ENCODE measurements around the gene VSTM4.

VSTM4 gene

DNA sequence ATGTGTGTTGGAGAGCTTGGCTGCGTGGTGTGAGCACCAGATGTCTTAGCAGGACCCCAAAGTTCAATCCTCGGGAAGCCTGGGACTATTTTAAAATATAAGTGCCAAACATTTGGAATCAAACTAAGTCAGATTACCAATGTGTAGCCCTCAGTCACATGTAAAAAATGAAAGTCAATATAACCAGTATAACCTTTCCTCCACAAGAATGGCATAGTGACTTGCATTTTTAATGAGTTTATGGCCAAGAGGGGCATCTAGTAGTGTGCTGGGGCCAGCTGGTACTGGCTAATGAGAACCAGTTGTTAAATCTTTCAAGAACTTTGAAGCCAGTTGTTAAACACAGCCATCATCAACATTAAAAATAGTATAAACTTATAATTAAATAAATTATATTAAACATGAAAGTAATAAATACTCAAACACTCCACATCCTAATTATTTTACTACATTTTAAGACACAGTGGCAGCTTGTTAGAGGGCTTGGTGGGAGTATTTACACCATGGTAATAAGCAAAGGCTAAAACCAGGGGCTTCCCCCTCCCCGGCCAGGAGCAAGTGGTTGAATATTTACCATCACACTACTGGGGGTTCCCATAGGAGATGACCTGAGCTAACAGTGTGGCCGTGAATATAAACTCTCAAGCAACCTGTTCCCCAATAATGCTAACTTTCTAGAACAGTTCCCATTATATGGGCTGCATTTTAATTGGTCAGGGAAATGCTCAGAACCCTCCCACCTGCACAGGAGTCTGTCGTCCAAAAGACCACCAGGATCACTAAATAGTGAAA, 26.4 kb upstream of the VSTM4 start:
- DNase-seq (ENCODE audit: low spot score): no peak

GRCh38 chr10:49140304-49141177, 25.2 kb upstream of the VSTM4 start:
- DNase-seq (ENCODE audit: low spot score): no peak

- DNase-seq (ENCODE audit: low spot score): peak; percentile 87
These were observed 24.5 kb upstream of the VSTM4 start for GRCh38 chr10:49139846-49140195.

DNA sequence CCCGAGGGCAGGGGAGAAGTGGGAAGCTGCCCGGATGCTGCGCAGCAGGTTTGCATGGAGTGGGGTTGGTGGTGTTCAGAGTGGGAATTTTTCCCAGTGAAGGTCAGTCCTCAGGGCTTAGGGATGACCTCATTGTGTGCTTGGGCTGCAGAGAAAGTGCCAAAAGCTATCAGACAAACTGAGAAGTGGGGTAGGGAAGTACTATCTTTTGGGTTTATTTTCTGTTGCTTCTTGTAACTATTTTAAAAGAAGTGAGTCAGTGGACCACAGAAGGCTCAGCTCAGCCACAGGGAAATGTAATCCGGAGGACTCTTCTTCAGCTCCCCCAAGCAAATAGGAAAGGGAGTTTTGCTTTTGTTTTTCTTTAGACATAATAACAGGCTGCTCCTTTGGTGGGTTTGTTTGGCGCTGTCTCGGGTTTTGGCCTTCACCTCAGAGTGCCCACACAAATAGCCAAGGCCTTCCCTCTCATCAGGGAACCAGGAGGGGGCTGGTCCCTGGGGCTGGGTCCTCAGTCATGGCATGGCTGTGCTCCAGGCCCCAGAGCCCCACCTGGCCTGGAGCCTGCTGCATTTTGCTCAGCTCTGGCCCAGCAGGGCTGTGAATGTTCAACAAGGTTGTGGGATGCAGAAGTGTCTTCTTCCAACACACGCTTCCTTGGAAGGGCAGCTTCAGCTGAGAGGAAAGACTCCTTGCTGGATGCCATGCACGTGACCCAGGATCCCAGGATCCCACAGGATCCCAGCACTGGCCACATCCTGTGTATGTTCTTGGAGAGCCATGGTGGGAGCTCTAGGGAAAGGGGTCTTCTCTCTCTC, 23.9 kb upstream of the VSTM4 start:
- no peak for DNase-seq (ENCODE audit: low spot score)

- no peak for DNase-seq (ENCODE audit: low spot score)
These were observed 23.1 kb upstream of the VSTM4 start for GRCh38 chr10:49138361-49138891.

DNA sequence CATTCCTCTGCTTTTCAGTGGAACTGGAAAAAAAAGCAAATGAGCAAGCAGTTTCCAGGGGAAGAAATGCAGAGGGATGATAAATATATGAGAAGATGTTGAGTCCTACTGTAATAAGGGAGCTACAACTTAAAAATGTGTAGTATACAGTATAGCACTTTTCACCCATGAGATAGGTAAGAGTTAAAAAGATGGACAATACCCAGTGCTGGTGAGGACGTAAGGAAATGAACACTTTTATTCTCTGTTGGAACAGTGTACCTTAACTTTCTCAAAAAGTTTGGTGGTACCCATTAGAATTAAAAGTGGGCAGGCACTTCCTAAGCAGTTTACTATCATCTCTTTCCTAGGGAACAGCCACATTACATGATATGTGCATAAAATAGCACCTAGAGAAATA, 21.2 kb upstream of the VSTM4 start:
- no peak for DNase-seq (ENCODE audit: low spot score)

GRCh38 chr10:49135575-49136313, 20.4 kb upstream of the VSTM4 start:
- no peak for DNase-seq (ENCODE audit: low spot score)

DNA sequence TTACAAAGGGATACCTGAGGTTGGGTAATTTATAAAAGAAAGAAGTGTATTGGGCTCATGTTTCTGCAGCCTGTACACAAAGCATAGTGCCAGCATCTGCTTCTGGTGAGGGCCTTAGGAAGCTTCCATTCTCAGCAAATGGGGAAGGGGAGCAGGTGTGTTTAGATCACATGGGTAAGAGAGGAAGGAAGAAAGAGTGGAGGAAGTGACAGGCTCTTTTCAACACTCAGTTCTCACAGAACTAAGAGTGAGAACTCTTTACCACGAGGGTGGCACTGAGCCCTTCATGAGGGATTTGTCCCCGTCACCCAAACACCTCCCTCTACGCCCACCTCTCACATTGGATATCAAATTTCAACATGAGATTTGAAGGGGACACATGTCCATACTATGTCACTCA, 19.0 kb upstream of the VSTM4 start:
- DNase-seq (ENCODE audit: low spot score): no peak

GRCh38 chr10:49133706-49134248, 18.5 kb upstream of the VSTM4 start, which contains the start of gene FAM170B:
Gene FAM170B, minus strand, starts transcription at chr10:49134021. Its CDS starts 103 bp downstream, at chr10:49133918.
- DNase-seq (ENCODE audit: low spot score): no peak

GRCh38 chr10:49132362-49132737, 17.0 kb upstream of the VSTM4 start:
- no peak for DNase-seq (ENCODE audit: low spot score)

DNA sequence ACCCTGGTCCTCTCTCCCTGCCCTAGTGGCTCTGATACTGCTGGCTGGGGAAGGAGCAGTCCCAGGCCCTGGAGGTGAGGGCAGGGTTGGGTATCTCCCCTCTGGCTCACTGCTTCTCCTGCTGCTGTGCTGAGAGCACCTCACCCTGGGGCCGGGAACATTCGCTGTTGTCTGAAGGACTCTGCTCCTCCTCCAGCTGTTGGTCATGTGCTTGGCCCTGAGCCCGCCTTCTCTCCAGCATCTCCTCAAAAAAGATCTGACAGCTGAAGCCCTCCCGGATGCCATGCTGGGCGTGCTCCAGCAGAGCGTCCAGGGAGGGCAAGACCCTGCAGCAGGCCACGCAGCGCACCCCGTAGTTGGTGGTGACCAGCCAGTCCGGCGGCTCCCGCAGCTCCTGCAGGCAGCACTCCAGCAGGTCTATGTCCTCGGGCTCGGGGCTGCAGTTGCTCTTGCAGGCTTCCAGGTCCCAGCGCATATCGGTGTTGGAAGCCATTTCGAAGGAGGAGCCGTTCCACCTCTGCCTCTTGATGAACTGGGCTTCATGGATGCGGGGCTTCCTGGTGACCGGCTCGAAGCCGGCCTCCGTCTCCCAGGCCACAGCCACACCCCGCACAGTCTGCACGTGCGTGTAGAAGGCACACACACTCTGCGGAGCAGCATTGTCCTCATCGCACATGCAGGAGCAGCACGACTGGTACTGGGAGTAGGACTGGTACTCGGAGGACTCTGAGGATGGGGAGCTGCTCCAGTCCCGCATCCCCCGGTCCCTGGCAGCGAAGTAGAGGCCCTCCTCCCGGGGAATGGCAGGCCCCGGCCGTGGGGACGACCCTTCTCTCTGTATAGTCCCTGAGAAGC, 16.4 kb upstream of the VSTM4 start:
- DNase-seq (ENCODE audit: low spot score): no peak

DNA sequence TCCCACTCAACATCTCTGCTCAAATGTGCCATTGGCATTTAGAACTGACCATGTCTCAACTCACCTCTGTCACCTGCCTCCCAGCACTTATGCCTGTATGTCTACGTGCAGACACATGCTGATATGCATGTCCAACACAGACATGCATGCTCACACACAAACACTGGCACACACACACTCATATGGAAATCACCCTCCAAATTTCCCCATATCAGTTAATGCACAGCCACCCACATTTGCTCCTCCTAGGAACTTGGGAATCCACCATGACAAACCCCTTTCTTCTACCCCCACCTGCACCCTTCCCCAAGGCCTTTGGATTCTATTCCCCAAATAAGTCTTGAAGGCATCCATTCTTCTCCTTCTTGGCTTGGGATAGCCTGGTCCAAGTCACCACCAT, 14.1 kb upstream of the VSTM4 start:
- no peak for DNase-seq (ENCODE audit: low spot score)

DNA sequence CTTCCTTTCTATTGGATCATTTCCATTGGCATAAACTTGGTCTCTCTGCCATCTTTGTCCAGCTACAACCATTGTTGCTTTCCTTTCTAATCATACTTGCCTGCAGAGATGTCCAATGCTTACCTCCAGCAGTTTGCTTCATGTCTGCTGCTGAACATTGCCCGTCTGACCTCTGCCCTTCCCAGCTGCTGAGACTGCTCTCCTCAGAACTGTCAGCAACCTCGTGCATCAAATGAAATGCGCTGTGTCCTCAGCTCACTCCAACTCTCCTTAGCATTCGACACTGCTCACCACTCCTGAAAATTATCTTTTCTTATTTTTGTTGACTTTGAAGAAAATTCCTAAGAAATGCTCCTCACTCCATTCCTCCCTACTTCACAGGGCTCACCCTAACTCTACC, 13.5 kb upstream of the VSTM4 start:
- no peak for DNase-seq (ENCODE audit: low spot score)

- DNase-seq (ENCODE audit: low spot score): no peak
These were observed 8.9 kb upstream of the VSTM4 start for GRCh38 chr10:49123981-49124950.

- no peak for DNase-seq (ENCODE audit: low spot score)
These were observed 5.6 kb upstream of the VSTM4 start for GRCh38 chr10:49120911-49121310.

GRCh38 chr10:49119746-49120145, 4.4 kb upstream of the VSTM4 start:
- peak; percentile 1 for DNase-seq (ENCODE audit: low spot score)

DNA sequence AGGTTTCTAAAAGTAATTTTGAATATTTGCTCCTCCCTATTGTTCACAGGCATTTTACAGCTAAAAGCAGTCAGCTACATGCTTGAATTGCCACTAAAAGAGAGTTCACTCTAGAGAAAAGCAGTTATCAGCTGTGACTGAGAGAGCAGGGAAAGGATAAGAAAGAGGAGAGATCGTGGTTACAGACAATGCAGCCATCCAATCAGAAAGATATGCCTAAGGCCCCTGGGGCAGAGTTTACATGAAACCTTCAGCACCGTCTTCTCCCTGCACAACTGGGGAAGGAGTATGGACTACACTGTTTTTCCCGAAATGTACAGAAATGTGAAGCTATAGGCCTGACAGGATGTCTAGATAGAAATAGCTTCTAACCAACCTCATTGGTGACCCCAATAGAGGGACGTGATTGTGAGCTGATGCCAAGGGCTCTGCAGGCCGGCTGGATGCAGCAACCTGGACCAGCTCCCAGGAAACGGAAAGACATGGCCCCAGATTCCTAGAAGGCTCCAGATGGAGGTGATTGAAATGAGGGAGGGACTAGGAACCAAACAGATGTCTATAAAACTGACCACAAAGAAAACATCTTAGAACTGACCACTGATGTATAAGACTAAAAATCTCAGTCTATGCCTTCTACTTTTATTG, 3.2 kb upstream of the VSTM4 start:
- no peak for DNase-seq (ENCODE audit: low spot score)

DNA sequence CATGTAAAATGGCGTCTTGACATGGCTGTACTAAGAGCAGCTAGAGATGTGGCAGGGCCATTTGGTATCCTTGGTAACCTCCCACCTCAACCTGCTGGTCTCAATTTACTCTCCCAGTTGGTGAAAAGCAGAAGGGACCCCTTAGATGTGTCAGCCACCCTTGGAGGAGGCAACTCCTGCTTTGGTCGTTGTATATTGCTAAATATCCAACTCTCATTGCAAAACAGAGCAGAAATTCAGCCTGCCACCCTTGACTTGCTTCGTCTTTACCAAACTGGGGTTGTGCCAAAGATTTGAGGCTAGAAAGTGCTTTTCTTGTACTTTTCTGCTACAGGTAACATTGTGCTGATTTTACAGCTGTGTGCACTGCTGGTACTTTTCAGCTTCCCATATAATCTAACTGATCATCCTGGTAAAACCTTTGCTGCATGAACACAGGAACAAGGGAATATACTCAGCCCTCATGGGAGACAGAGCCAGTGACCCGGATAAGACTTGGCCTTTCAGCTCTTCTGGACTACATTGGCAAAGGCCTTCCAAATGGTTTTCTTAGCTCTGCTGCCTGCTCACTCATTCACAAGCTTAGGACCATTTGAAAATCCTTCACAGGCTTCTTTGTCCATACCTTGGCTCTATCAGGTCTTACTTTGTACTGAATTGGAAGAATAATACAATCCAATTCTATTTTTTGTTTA, 2.2 kb upstream of the VSTM4 start:
- no peak for DNase-seq (ENCODE audit: low spot score)

All from RKO (cell line).